ENCODE measurements around the gene SPN. TPM values are rescaled to one million over a fixed set of nuclear protein-coding genes. Genes with fewer than 3 reads are reported as not detected.

Gene SPN
- total RNA-seq, 4 donors from 2014 or later: 0.26 to 2.4 (median 0.83) TPM; not detected in 1

- Histone ChIP-seq H3K9me3 (no peaks in the 10 kb centered on the region), H3K27me3 (no peaks in the 10 kb centered on the region), H3K4me1 (no peaks in the 10 kb centered on the region), H3K27ac (no peak overlapping the region), H3K4me3 (no peak overlapping the region), H3K36me3 (no peaks in the 10 kb centered on the region)
- no peak for TF ChIP-seq CTCF (IDR thresholded peaks at IDR 0.05)
- TF ChIP-seq POLR2A (IDR thresholded peaks at IDR 0.05): no peak
- DNase-seq: no peak
- intact Hi-C loops (cut with DNase I; ENCODE audit: low total_unique reads): no loop called here
Observed at GRCh38 chr16:29658705-29659104, 4.3 kb upstream of the SPN start.

GRCh38 chr16:29662000-29662728, 883 bp upstream of the SPN start:
- TF ChIP-seq CTCF (IDR thresholded peaks at IDR 0.05): no peak
- no peak for TF ChIP-seq POLR2A (IDR thresholded peaks at IDR 0.05)
- intact Hi-C loops (cut with DNase I; ENCODE audit: low total_unique reads): no loop called here
- Histone ChIP-seq H3K4me1 (peaks cover 0 to 6% of the 10 kb centered on the region in 2 donors), H3K4me3 (no peak overlapping the region), H3K9me3 (no peaks in the 10 kb centered on the region), H3K36me3 (no peaks in the 10 kb centered on the region), H3K27me3 (no peaks in the 10 kb centered on the region), H3K27ac (no peak overlapping the region)
- no peak for DNase-seq

GRCh38 chr16:29662729-29663015, 375 bp upstream of the SPN start:
- DNase-seq: no peak
- intact Hi-C loops (cut with DNase I; ENCODE audit: low total_unique reads): no loop called here
- Histone ChIP-seq H3K27me3 (no peaks in the 10 kb centered on the region), H3K4me3 (no peak overlapping the region), H3K4me1 (peaks cover 0 to 6% of the 10 kb centered on the region in 2 donors), H3K36me3 (no peaks in the 10 kb centered on the region), H3K27ac (no peak overlapping the region), H3K9me3 (no peaks in the 10 kb centered on the region)
- TF ChIP-seq CTCF (IDR thresholded peaks at IDR 0.05) (no peak), POLR2A (IDR thresholded peaks at IDR 0.05) (no peak)

GRCh38 chr16:29663807-29664090, 702 bp downstream of the SPN start:
- Histone ChIP-seq H3K9me3 (no peaks in the 10 kb centered on the region), H3K27ac (no peak overlapping the region), H3K27me3 (no peaks in the 10 kb centered on the region), H3K4me1 (peaks cover 0 to 6% of the 10 kb centered on the region in 2 donors), H3K4me3 (no peak overlapping the region), H3K36me3 (no peaks in the 10 kb centered on the region)
- TF ChIP-seq CTCF (IDR thresholded peaks at IDR 0.05) (no peak), POLR2A (IDR thresholded peaks at IDR 0.05) (no peak)
- intact Hi-C loops (cut with DNase I; ENCODE audit: low total_unique reads): no loop called here
- no peak for DNase-seq

- no peak for DNase-seq
- H3K4me3 ChIP-seq: no peak overlapping the region
- H3K9me3 ChIP-seq: no peaks in the 10 kb centered on the region
Observed at GRCh38 chr16:29664091-29664921, 1.3 kb downstream of the SPN start.

More at GRCh38 chr16:29664091-29664921, 1.3 kb downstream of the SPN start:
- intact Hi-C loops (cut with DNase I; ENCODE audit: low total_unique reads): no loop called here
- no peak for TF ChIP-seq POLR2A (IDR thresholded peaks at IDR 0.05)
- TF ChIP-seq CTCF (IDR thresholded peaks at IDR 0.05): no peak
- H3K27me3 ChIP-seq: no peaks in the 10 kb centered on the region
- no peaks in the 10 kb centered on the region for H3K36me3 ChIP-seq
- peaks cover 0 to 6% of the 10 kb centered on the region in 2 donors for H3K4me1 ChIP-seq
- H3K27ac ChIP-seq: no peak overlapping the region
